Panc1 (cell line): ENCODE data around the gene SPATA13. TPM values are rescaled to one million over a fixed set of nuclear protein-coding genes. Genes with fewer than 3 reads are reported as not detected.

Experiments used
- ATAC-seq: fragments of 200-7000 bp; cut with Tn5 transposase; 2 replicates; pipeline ENCODE4 v1.9.1; 2020; ENCODE audit warnings: mild to moderate bottlenecking, moderate library complexity
- BruUV-seq: library from RNA; stranded (reverse); fragments of 400-500 nt; replicated peaks from 2 replicates; lab custom pipeline; 2021; lab: Mats Ljungman, UMichigan
- CTCF ChIA-PET: fragments of 300-600 bp; sonication (Branson Sonifier 250); formaldehyde crosslinking; loops from one replicate; lab custom pipeline; 2022; ENCODE audit warnings: antibody characterized with exemption; lab: Charles Lee
- POLR2A ChIA-PET: fragments of 300-600 bp; sonication (Branson Sonifier 250); formaldehyde crosslinking; loops from one replicate; lab custom pipeline; 2022; ENCODE audit warnings: antibody characterized with exemption; lab: Charles Lee
- DNase-seq: peaks from one replicate; pipeline ENCODE4 v3.0.0-alpha.2; 2010; ENCODE audit warnings: low read depth, low spot score
- H3K27ac ChIP-seq: 2 replicates; pipeline ENCODE4 v1.5.1; 2011; ENCODE audit warnings: mild to moderate bottlenecking, low read length, inconsistent platforms
- H3K27me3 ChIP-seq: fragments of 200-500 bp; sonication (Bioruptor generic); 2 replicates; pipeline ENCODE4 v1.6.0; 2014; ENCODE audit warnings: low read length, inconsistent platforms; ENCODE audit not compliant: control insufficient read depth, insufficient read depth
- H3K36me3 ChIP-seq: fragments of 200-500 bp; sonication (Bioruptor generic); 2 replicates; pipeline ENCODE4 v1.5.1; 2014; ENCODE audit warnings: inconsistent platforms, mild to moderate bottlenecking, low read length, moderate library complexity; ENCODE audit not compliant: control insufficient read depth, insufficient read depth
- H3K4me1 ChIP-seq: 2 replicates; pipeline ENCODE4 v1.5.1; 2011; ENCODE audit warnings: inconsistent platforms, mild to moderate bottlenecking, low read length, moderate library complexity; ENCODE audit not compliant: control insufficient read depth, insufficient read depth
- H3K4me3 ChIP-seq, 2 experiments: 2 replicates each; pipeline ENCODE4 v1.5.1; 2011 to 2012; ENCODE audit warnings: low read depth in 2 of 2, low read length in 2 of 2, mild to moderate bottlenecking in 2 of 2, inconsistent platforms in 1 of 2, moderate library complexity in 1 of 2
- H3K9me3 ChIP-seq: fragments of 200-500 bp; sonication (Bioruptor generic); 2 replicates; pipeline ENCODE4 v1.5.1; 2014; ENCODE audit warnings: low read depth, mild to moderate bottlenecking, inconsistent platforms, low read length, moderate library complexity; ENCODE audit not compliant: control insufficient read depth, insufficient read depth
- CTCF ChIP-seq: fragments of 450-650 bp; IDR thresholded peaks from 2 replicates; pipeline ENCODE4 v1.5.1; 2017; ENCODE audit warnings: mild to moderate bottlenecking
- POLR2AphosphoS5 ChIP-seq: IDR thresholded peaks from 2 replicates; pipeline ENCODE4 v1.6.1; 2012; ENCODE audit warnings: mild to moderate bottlenecking, low read depth, low read length, moderate library complexity
- REST ChIP-seq, 2 experiments: IDR thresholded peaks; 2 replicates each; pipeline ENCODE4 v1.6.1; 2011 to 2012; ENCODE audit warnings: low read depth in 2 of 2, control low read depth in 1 of 2, low read length in 1 of 2, mild to moderate bottlenecking in 1 of 2, moderate library complexity in 1 of 2; ENCODE audit not compliant: insufficient read depth in 1 of 2
- SIN3A ChIP-seq: IDR thresholded peaks from 2 replicates; pipeline ENCODE4 v1.6.1; 2012; ENCODE audit warnings: low read depth, mild to moderate bottlenecking, low read length, moderate library complexity, borderline replicate concordance; ENCODE audit not compliant: insufficient read depth
- TCF7L2 ChIP-seq: IDR thresholded peaks from 2 replicates; pipeline ENCODE4 v1.6.1; 2011; ENCODE audit warnings: mild to moderate bottlenecking, low read depth, low read length, inconsistent platforms
- in situ Hi-C: cut with HindIII; loops from 2 replicates; pipeline ENCODE4 v1.10.0; 2016; ENCODE audit warnings: low sequenced_read_pairs, low pct_unique_long_range_greater_than_20kb
- intact Hi-C: fragments of 100-400 bp; cut with micrococcal nuclease; formaldehyde crosslinking; loops from one replicate; pipeline ENCODE4 v1.10.0; 2022; ENCODE audit not compliant: unreplicated experiment
- total RNA-seq: library from RNA; stranded (reverse); gene quantifications from one replicate; pipeline ENCODE4 v1.2.1, GENCODE V29; 2021; ENCODE audit not compliant: unreplicated experiment

The SPATA13 gene
- total RNA-seq, 1 experiment from 2014 or later = 7.9 TPM

- Histone ChIP-seq H3K36me3 (no peaks in the 10 kb centered on the region), H3K27ac (no peak overlapping the region), H3K9me3 (no peaks in the 10 kb centered on the region), H3K4me1 (no peaks in the 10 kb centered on the region), H3K4me3 (no peak overlapping the region), H3K27me3 (no peaks in the 10 kb centered on the region)
- no TSS peak for BruUV-seq
- intact Hi-C loops (no loop called here), in situ Hi-C loops (no loop called here)
- CTCF ChIA-PET = no interaction called here
- POLR2A ChIA-PET = no interaction called here
- no peak for DNase-seq
- TF ChIP-seq TCF7L2 = no peak
- no peak for TF ChIP-seq POLR2AphosphoS5
- no peak for TF ChIP-seq SIN3A
- ATAC-seq = no peak
Measured at GRCh38 chr13:24261566-24261965, 101.0 kb downstream of the SPATA13 start.

GRCh38 chr13:24263632-24264031, 103.1 kb downstream of the SPATA13 start:
- intact Hi-C loops = no loop called here
- no TSS peak for BruUV-seq
- ATAC-seq = no peak
- Histone ChIP-seq H3K9me3 (no peaks in the 10 kb centered on the region), H3K4me1 (no peaks in the 10 kb centered on the region), H3K27ac (no peak overlapping the region), H3K27me3 (no peaks in the 10 kb centered on the region), H3K4me3 (no peak overlapping the region), H3K36me3 (no peaks in the 10 kb centered on the region)
- no peak for DNase-seq
- POLR2A ChIA-PET = no interaction called here
- CTCF ChIA-PET = no interaction called here
- in situ Hi-C loops = no loop called here
- TF ChIP-seq POLR2AphosphoS5 (no peak), TCF7L2 (no peak), CTCF (no peak), SIN3A (no peak), REST (IDR thresholded peaks at IDR 0.05; ENCODE audit: insufficient read depth in 1 of 2, low read depth in 2 of 2, low read length in 1 of 2) (no peak)

GRCh38 chr13:24264976-24265375, 104.5 kb downstream of the SPATA13 start:
- no peaks in the 10 kb centered on the region for H3K27me3 ChIP-seq

More at GRCh38 chr13:24264976-24265375, 104.5 kb downstream of the SPATA13 start:
- Histone ChIP-seq H3K4me3 (no peak overlapping the region), H3K4me1 (no peaks in the 10 kb centered on the region), H3K36me3 (no peaks in the 10 kb centered on the region), H3K27ac (no peak overlapping the region), H3K9me3 (no peaks in the 10 kb centered on the region)
- intact Hi-C loops (no loop called here), in situ Hi-C loops (no loop called here)
- no TSS peak for BruUV-seq
- ChIA-PET POLR2A (no interaction called here), CTCF (no interaction called here)
- ATAC-seq (no peak), DNase-seq (no peak)
- TF ChIP-seq TCF7L2 (no peak), SIN3A (no peak), REST (IDR thresholded peaks at IDR 0.05; ENCODE audit: insufficient read depth in 1 of 2, low read depth in 2 of 2, low read length in 1 of 2) (no peak), POLR2AphosphoS5 (no peak), CTCF (no peak)
